GM23338 (cell line): ENCODE results near the gene KLHL17. TPM values are rescaled to one million over a fixed set of nuclear protein-coding genes. Genes with fewer than 3 reads are reported as not detected.
"Not testable (repeated sequence)": the region's sequence is repeated elsewhere in the genome, so short reads cannot be mapped to it uniquely, and the experiment has no call there.

Source experiments
- ATAC-seq: fragments of 200-7000 bp; cut with Tn5 transposase; 3 replicates; pipeline ENCODE4 v1.9.1; 2020
- DNase-seq: peaks from one replicate; pipeline ENCODE4 v3.0.0-alpha.2; 2015; ENCODE audit warnings: low spot score
- H2AFZ ChIP-seq: fragments of 200-600 bp; sonication (generic); 2 replicates; pipeline ENCODE4 v1.8.0; 2016; ENCODE audit warnings: antibody characterized with exemption, mild to moderate bottlenecking, moderate library complexity
- H3F3A ChIP-seq: fragments of 200-600 bp; sonication (generic); replicated peaks from 2 replicates; pipeline ENCODE4 v1.8.0; 2017; ENCODE audit warnings: antibody characterized with exemption, mixed run types, low read depth
- H3K27ac ChIP-seq: fragments of 200-600 bp; sonication (generic); 2 replicates; pipeline ENCODE4 v1.6.1; 2016; ENCODE audit warnings: low read depth
- H3K27me3 ChIP-seq: fragments of 200-600 bp; sonication (generic); 2 replicates; pipeline ENCODE4 v1.8.0; 2016; ENCODE audit warnings: mild to moderate bottlenecking, mixed run types, moderate library complexity; ENCODE audit not compliant: insufficient read depth
- H3K36me3 ChIP-seq: fragments of 200-600 bp; sonication (generic); 2 replicates; pipeline ENCODE4 v1.8.0; 2016; ENCODE audit warnings: mild to moderate bottlenecking; ENCODE audit not compliant: insufficient read depth
- H3K4me1 ChIP-seq: fragments of 200-600 bp; sonication (generic); 2 replicates; pipeline ENCODE4 v1.8.0; 2016; ENCODE audit warnings: mild to moderate bottlenecking, moderate library complexity; ENCODE audit not compliant: insufficient read depth
- H3K4me2 ChIP-seq: fragments of 200-600 bp; sonication (generic); 2 replicates; pipeline ENCODE4 v1.7.1; 2017; ENCODE audit warnings: mixed run types
- H3K4me3 ChIP-seq: fragments of 200-600 bp; sonication (generic); 2 replicates; pipeline ENCODE4 v1.6.1; 2016; ENCODE audit warnings: mixed run types
- H3K79me2 ChIP-seq: fragments of 200-600 bp; sonication (generic); replicated peaks from 2 replicates; pipeline ENCODE4 v1.8.0; 2017; ENCODE audit warnings: mild to moderate bottlenecking; ENCODE audit not compliant: insufficient read depth
- H3K9me2 ChIP-seq: fragments of 200-600 bp; sonication (generic); 2 replicates; pipeline ENCODE4 v1.8.0; 2017; ENCODE audit not compliant: insufficient read depth
- H4K20me1 ChIP-seq: fragments of 200-600 bp; sonication (generic); replicated peaks from 2 replicates; pipeline ENCODE4 v1.8.0; 2017; ENCODE audit warnings: mild to moderate bottlenecking; ENCODE audit not compliant: insufficient read depth
- H3K27ac Mint-ChIP-seq: 2 replicates; pipeline ENCODE4 v1.8.0; 2020; ENCODE audit warnings: inconsistent platforms, mild to moderate bottlenecking, moderate library complexity, mixed read lengths
- H3K27me3 Mint-ChIP-seq: 3 replicates; pipeline ENCODE4 v1.8.0; 2022; ENCODE audit warnings: low read depth, mild to moderate bottlenecking, moderate library complexity, mixed read lengths, inconsistent platforms; ENCODE audit not compliant: insufficient read depth, poor library complexity
- H3K36me3 Mint-ChIP-seq: 3 replicates; pipeline ENCODE4 v1.8.0; 2021; ENCODE audit warnings: low read depth, mild to moderate bottlenecking, inconsistent platforms, moderate library complexity, mixed read lengths
- H3K4me1 Mint-ChIP-seq: 3 replicates; pipeline ENCODE4 v1.8.0; 2020; ENCODE audit warnings: mild to moderate bottlenecking, inconsistent platforms, mixed read lengths
- H3K4me3 Mint-ChIP-seq: 3 replicates; pipeline ENCODE4 v1.8.0; 2021; ENCODE audit warnings: moderate library complexity, mild to moderate bottlenecking, inconsistent platforms, mixed read lengths
- H3K9me3 Mint-ChIP-seq: 3 replicates; pipeline ENCODE4 v1.8.0; 2020; ENCODE audit warnings: moderate library complexity, mild to moderate bottlenecking, inconsistent platforms, mixed read lengths
- CREB1 ChIP-seq: fragments of 250-450 bp; sonication (Bioruptor Pico); IDR thresholded peaks from 2 replicates; pipeline ENCODE4 v1.5.0; 2020; ENCODE audit warnings: low read depth, mild to moderate bottlenecking, moderate library complexity
- ETS1 ChIP-seq: IDR thresholded peaks from 2 replicates; pipeline ENCODE4 v1.6.1; 2016; ENCODE audit warnings: antibody characterized with exemption
- EZH2 ChIP-seq: fragments of 200-600 bp; sonication (generic); IDR thresholded peaks from one replicate; pipeline ENCODE4 v1.8.0; 2017; ENCODE audit warnings: antibody characterized with exemption, mild to moderate bottlenecking, low read depth; ENCODE audit not compliant: unreplicated experiment
- EZH2phosphoT487 ChIP-seq: fragments of 200-600 bp; sonication (generic); IDR thresholded peaks from one replicate; pipeline ENCODE4 v1.8.1; 2018; ENCODE audit warnings: antibody characterized with exemption; ENCODE audit not compliant: unreplicated experiment
- JUNB ChIP-seq: IDR thresholded peaks from one replicate; pipeline ENCODE4 v1.6.1; 2016; ENCODE audit warnings: antibody characterized with exemption; ENCODE audit not compliant: unreplicated experiment
- NANOG ChIP-seq: IDR thresholded peaks from 2 replicates; pipeline ENCODE4 v1.6.1; 2016; ENCODE audit warnings: antibody characterized with exemption, borderline replicate concordance
- POLR2AphosphoS5 ChIP-seq: IDR thresholded peaks from 2 replicates; pipeline ENCODE4 v1.6.1; 2016; ENCODE audit warnings: antibody characterized with exemption, low read depth
- STAT1 ChIP-seq: IDR thresholded peaks from one replicate; pipeline ENCODE4 v1.6.1; 2016; ENCODE audit warnings: antibody characterized with exemption; ENCODE audit not compliant: unreplicated experiment
- ZNF114 ChIP-seq: fragments of 250-450 bp; sonication (Bioruptor Pico); IDR thresholded peaks from 2 replicates; pipeline ENCODE4 v1.5.0; 2020; ENCODE audit warnings: mild to moderate bottlenecking, moderate library complexity
- ZNF331 ChIP-seq: fragments of 250-450 bp; sonication (Bioruptor Pico); IDR thresholded peaks from 2 replicates; pipeline ENCODE4 v1.5.0; 2020; ENCODE audit warnings: low read depth, mild to moderate bottlenecking, moderate library complexity
- polyA plus RNA-seq: library from polyadenylated mRNA; unstranded; fragments of >200 nt; fragmentation: Nextera tagmentation; extraction: Ambion mirVana; gene quantifications from 2 replicates; pipeline ENCODE4 v1.2.1, GENCODE V29; 2016
- total RNA-seq: library from RNA; depleted of rRNA; stranded (reverse); fragments of >200 nt; shearing (Covaris generic); gene quantifications from 2 replicates; pipeline ENCODE4 v1.2.3, GENCODE V29; 2014
- TF ChIP-seq, protein P1 (sequence below): IDR thresholded peaks from one replicate; pipeline ENCODE4 v1.6.1; 2018; ENCODE audit warnings: antibody characterized with exemption; ENCODE audit not compliant: unreplicated experiment
- TF ChIP-seq, protein P2 (sequence below), 2 experiments: fragments of 200-600 bp in 1 of 2; sonication (generic) in 1 of 2; conservative IDR thresholded peaks; 2 replicates each; pipeline versions ENCODE4 v1.5.1 to v1.6.1; 2016 to 2017; ENCODE audit warnings: antibody characterized with exemption in 2 of 2, low read depth in 2 of 2, mild to moderate bottlenecking in 2 of 2, moderate library complexity in 1 of 2

Gene KLHL17
- total and polyA plus RNA-seq, 2 experiments from 2014 or later, result 16.5 to 37.1 TPM

DNA sequence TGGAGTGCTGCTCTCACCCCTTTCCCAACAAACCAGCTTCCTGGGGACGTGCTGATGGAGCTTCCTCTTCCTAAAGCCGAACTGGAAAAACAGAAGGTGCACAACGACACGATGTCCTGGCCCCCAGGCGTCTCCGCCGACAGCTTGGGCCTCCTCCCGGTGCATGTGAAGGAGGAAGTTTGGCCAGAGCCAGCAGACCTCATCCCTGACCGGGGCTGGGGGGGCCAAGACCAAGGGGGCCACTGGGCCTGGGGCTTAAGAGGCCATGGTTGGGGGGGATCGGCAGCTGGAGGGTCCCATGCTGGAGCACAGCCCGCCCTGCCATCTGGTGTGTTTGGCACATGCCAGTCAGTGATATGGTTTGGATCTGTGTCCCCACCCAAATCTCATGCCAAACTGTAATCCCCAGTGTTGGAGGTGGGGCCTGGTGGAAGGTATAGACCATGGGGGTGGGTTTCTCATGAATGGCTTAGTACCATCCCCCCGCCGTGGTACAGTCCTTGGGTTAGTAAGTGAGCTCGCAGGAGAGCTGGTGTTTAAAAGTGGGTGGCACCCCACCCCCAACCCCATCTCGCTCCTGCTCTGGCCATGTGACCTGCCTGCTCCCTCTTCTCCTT lies 33.1 kb downstream of the KLHL17 start:
- Mint-ChIP-seq H3K27ac (no peak overlapping the region), H3K4me3 (no peak overlapping the region), H3K27me3 (peaks cover 79% of the 10 kb centered on the region), H3K4me1 (peaks cover 3% of the 10 kb centered on the region), H3K9me3 (peaks cover 21% of the 10 kb centered on the region), H3K36me3 (peaks cover 4% of the 10 kb centered on the region)
- Histone ChIP-seq H3K4me3 (no peak overlapping the region), H3K36me3 (no peaks in the 10 kb centered on the region), H3K79me2 (no peaks in the 10 kb centered on the region), H4K20me1 (no peaks in the 10 kb centered on the region), H2AFZ (no peak overlapping the region), H3K27me3 (peaks cover 93% of the 10 kb centered on the region), H3F3A (0 out of 2 replicates have a peak, but pooled peaks cover 2% of the 10 kb centered on the region), H3K4me1 (peaks cover 8% of the 10 kb centered on the region), H3K27ac (no peak overlapping the region), H3K9me2 (no peaks in the 10 kb centered on the region), H3K4me2 (no peak overlapping the region)
- ATAC-seq, result no peak
- TF ChIP-seq ZNF331 (CRISPR knock-in tag), result no peak
- TF ChIP-seq EZH2, result no peak
- DNase-seq, result no peak

DNA sequence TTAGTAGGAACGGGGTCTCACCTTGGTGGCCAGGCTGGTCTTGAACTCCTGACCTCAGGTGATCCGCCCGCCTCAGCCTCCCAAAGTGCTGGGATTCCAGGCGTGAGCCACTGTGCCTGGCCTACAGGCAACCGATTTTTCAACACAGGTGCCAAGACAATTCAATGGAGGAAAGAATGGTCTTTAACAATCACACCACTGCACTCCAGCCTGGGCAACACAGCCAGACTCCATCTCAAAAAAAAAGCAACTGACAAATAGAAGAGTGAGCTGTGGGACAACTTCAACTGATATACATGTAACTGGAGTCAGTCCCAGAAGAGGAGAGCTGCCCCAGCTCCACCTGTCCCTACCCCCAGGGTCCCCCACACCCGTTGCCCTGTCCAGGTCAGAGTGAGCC lies 34.2 kb downstream of the KLHL17 start:
- H3K79me2 ChIP-seq, ATAC-seq, H3F3A ChIP-seq, H3K36me3 ChIP-seq, H3K9me2 ChIP-seq, H3K27ac Mint-ChIP-seq, H3K4me3 Mint-ChIP-seq, H3K4me1 Mint-ChIP-seq, H4K20me1 ChIP-seq, H3K4me3 ChIP-seq, H3K4me2 ChIP-seq, H3K4me1 ChIP-seq, H2AFZ ChIP-seq, DNase-seq, H3K36me3 Mint-ChIP-seq, H3K27ac ChIP-seq: not testable (repeated sequence)
- H3K27me3 ChIP-seq, result peaks cover 93% of the 10 kb centered on the region
- Mint-ChIP-seq H3K27me3 (peaks cover 74% of the 10 kb centered on the region), H3K9me3 (peaks cover 21% of the 10 kb centered on the region)

GRCh38 chr1:995665-996633 lies 35.6 kb downstream of the KLHL17 start:
- ATAC-seq (no peak), DNase-seq (peak; percentile 26)
- Mint-ChIP-seq H3K9me3 (peaks cover 23% of the 10 kb centered on the region), H3K4me3 (no peak overlapping the region; the same call in 2 of the 3 replicates), H3K36me3 (peaks cover 4% of the 10 kb centered on the region), H3K27me3 (peaks cover 76% of the 10 kb centered on the region), H3K27ac (no peak overlapping the region), H3K4me1 (peaks cover 5% of the 10 kb centered on the region)
- Histone ChIP-seq H3K36me3 (no peaks in the 10 kb centered on the region), H2AFZ (no peak overlapping the region), H3K9me2 (no peaks in the 10 kb centered on the region), H3F3A (peaks cover 5% of the 10 kb centered on the region; the same call in 1 of the 2 replicates), H3K79me2 (no peaks in the 10 kb centered on the region), H3K27ac (no peak overlapping the region), H3K4me2 (no peak overlapping the region), H3K4me1 (peaks cover 8% of the 10 kb centered on the region), H4K20me1 (no peaks in the 10 kb centered on the region), H3K27me3 (peaks cover 92% of the 10 kb centered on the region), H3K4me3 (no peak overlapping the region)
- no peak for TF ChIP-seq JUNB
- TF ChIP-seq, protein P1, sequence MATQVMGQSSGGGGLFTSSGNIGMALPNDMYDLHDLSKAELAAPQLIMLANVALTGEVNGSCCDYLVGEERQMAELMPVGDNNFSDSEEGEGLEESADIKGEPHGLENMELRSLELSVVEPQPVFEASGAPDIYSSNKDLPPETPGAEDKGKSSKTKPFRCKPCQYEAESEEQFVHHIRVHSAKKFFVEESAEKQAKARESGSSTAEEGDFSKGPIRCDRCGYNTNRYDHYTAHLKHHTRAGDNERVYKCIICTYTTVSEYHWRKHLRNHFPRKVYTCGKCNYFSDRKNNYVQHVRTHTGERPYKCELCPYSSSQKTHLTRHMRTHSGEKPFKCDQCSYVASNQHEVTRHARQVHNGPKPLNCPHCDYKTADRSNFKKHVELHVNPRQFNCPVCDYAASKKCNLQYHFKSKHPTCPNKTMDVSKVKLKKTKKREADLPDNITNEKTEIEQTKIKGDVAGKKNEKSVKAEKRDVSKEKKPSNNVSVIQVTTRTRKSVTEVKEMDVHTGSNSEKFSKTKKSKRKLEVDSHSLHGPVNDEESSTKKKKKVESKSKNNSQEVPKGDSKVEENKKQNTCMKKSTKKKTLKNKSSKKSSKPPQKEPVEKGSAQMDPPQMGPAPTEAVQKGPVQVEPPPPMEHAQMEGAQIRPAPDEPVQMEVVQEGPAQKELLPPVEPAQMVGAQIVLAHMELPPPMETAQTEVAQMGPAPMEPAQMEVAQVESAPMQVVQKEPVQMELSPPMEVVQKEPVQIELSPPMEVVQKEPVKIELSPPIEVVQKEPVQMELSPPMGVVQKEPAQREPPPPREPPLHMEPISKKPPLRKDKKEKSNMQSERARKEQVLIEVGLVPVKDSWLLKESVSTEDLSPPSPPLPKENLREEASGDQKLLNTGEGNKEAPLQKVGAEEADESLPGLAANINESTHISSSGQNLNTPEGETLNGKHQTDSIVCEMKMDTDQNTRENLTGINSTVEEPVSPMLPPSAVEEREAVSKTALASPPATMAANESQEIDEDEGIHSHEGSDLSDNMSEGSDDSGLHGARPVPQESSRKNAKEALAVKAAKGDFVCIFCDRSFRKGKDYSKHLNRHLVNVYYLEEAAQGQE, result no peak
- TF ChIP-seq POLR2AphosphoS5, result no peak
- no peak for TF ChIP-seq EZH2
- no peak for TF ChIP-seq ZNF114 (CRISPR knock-in tag)
- TF ChIP-seq NANOG, result no peak
- no peak for TF ChIP-seq STAT1
- TF ChIP-seq EZH2phosphoT487, result no peak
- no peak for TF ChIP-seq ETS1
- TF ChIP-seq, protein P2, sequence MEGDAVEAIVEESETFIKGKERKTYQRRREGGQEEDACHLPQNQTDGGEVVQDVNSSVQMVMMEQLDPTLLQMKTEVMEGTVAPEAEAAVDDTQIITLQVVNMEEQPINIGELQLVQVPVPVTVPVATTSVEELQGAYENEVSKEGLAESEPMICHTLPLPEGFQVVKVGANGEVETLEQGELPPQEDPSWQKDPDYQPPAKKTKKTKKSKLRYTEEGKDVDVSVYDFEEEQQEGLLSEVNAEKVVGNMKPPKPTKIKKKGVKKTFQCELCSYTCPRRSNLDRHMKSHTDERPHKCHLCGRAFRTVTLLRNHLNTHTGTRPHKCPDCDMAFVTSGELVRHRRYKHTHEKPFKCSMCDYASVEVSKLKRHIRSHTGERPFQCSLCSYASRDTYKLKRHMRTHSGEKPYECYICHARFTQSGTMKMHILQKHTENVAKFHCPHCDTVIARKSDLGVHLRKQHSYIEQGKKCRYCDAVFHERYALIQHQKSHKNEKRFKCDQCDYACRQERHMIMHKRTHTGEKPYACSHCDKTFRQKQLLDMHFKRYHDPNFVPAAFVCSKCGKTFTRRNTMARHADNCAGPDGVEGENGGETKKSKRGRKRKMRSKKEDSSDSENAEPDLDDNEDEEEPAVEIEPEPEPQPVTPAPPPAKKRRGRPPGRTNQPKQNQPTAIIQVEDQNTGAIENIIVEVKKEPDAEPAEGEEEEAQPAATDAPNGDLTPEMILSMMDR (conservative IDR thresholded peaks at IDR 0.05; ENCODE audit: low read depth in 2 of 2), result no peak
- TF ChIP-seq CREB1 (CRISPR knock-in tag), result no peak
